Ishikawa (cell line): Measurements from ENCODE around the gene XAF1.

Experiments used
- CEBPB ChIP-seq: IDR thresholded peaks from 2 replicates; pipeline ENCODE4 v1.6.1; 2012
- CREB1 ChIP-seq: IDR thresholded peaks from 2 replicates; pipeline ENCODE4 v1.6.1; 2012; ENCODE audit warnings: low read depth
- EGR1 ChIP-seq: IDR thresholded peaks from 2 replicates; pipeline ENCODE4 v1.6.1; 2012
- EP300 ChIP-seq: IDR thresholded peaks from 2 replicates; pipeline ENCODE4 v1.6.1; 2012; ENCODE audit warnings: borderline replicate concordance
- FOXM1 ChIP-seq: IDR thresholded peaks from 2 replicates; pipeline ENCODE4 v1.6.1; 2012; ENCODE audit warnings: low read depth, borderline replicate concordance
- NFIC ChIP-seq: IDR thresholded peaks from 2 replicates; pipeline ENCODE4 v1.6.1; 2012
- RAD21 ChIP-seq: IDR thresholded peaks from 2 replicates; pipeline ENCODE4 v1.6.1; 2012; ENCODE audit warnings: low read depth
- TAF1 ChIP-seq: IDR thresholded peaks from 2 replicates; pipeline ENCODE4 v1.6.1; 2012; ENCODE audit warnings: low read depth, mild to moderate bottlenecking
- TCF12 ChIP-seq: IDR thresholded peaks from 2 replicates; pipeline ENCODE4 v1.6.1; 2012; ENCODE audit warnings: low read depth
- TEAD4 ChIP-seq: IDR thresholded peaks from 2 replicates; pipeline ENCODE4 v1.6.1; 2012
- YY1 ChIP-seq: IDR thresholded peaks from 2 replicates; pipeline ENCODE4 v1.6.1; 2012; ENCODE audit warnings: low read depth
- ZBTB7A ChIP-seq: IDR thresholded peaks from 2 replicates; pipeline ENCODE4 v1.6.1; 2012; ENCODE audit warnings: low read depth
- TF ChIP-seq, protein P1 (sequence below): IDR thresholded peaks from 2 replicates; pipeline ENCODE4 v1.6.1; 2012
- TF ChIP-seq, protein P2 (sequence below): IDR thresholded peaks from 2 replicates; pipeline ENCODE4 v1.6.1; 2012; ENCODE audit warnings: low read depth, mild to moderate bottlenecking
- TF ChIP-seq, protein P3 (sequence below): IDR thresholded peaks from 2 replicates; pipeline ENCODE4 v1.6.1; 2012

XAF1 gene

DNA sequence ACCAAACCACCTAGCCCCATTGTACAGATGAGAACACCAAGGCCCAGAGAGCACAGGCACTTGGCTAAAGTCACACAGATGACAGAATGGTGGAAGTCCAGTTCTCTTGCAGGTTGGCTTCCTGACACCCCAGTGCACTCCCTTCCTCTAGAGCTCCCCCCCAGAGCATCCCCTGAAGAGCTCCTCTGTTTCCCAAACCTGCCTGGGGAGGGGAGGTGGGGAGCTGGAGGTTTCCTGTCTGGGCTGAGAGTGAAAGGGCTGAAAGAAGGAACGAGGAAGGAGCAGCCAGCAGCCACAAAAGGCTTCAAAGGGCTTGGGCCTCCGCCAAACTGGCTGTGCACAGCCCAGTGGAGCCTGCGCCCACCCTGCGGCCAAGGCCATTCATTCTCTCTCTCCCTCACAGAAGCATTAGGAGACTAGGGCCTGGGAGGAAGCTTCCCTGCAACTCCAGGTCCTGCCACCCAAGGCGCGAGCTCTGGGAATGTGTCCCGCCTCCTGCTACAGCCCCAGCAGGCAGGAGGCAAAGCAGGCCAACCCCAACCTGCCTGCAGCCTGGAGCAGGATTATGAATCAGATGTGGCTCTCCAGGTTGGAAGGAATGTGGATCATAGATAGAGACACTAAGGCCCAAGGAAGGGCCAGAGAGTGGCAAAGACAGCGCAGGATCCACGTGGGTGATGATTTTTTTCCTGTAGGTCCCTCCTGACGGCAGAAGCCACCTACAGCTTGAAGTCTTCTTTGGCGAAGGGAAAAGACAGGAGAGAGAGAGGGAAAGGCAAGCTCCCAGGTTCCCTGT is 43.6 kb upstream of the XAF1 start:
- TF ChIP-seq TAF1 (no peak), CEBPB (no peak), EP300 (no peak), NFIC (no peak), TEAD4 (no peak), CREB1 (no peak), EGR1 (no peak), ZBTB7A (no peak), TCF12 (no peak), RAD21 (no peak), FOXM1 (no peak), YY1 (no peak)
- TF ChIP-seq, protein P1, sequence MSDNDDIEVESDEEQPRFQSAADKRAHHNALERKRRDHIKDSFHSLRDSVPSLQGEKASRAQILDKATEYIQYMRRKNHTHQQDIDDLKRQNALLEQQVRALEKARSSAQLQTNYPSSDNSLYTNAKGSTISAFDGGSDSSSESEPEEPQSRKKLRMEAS: no peak
- TF ChIP-seq, protein P2, sequence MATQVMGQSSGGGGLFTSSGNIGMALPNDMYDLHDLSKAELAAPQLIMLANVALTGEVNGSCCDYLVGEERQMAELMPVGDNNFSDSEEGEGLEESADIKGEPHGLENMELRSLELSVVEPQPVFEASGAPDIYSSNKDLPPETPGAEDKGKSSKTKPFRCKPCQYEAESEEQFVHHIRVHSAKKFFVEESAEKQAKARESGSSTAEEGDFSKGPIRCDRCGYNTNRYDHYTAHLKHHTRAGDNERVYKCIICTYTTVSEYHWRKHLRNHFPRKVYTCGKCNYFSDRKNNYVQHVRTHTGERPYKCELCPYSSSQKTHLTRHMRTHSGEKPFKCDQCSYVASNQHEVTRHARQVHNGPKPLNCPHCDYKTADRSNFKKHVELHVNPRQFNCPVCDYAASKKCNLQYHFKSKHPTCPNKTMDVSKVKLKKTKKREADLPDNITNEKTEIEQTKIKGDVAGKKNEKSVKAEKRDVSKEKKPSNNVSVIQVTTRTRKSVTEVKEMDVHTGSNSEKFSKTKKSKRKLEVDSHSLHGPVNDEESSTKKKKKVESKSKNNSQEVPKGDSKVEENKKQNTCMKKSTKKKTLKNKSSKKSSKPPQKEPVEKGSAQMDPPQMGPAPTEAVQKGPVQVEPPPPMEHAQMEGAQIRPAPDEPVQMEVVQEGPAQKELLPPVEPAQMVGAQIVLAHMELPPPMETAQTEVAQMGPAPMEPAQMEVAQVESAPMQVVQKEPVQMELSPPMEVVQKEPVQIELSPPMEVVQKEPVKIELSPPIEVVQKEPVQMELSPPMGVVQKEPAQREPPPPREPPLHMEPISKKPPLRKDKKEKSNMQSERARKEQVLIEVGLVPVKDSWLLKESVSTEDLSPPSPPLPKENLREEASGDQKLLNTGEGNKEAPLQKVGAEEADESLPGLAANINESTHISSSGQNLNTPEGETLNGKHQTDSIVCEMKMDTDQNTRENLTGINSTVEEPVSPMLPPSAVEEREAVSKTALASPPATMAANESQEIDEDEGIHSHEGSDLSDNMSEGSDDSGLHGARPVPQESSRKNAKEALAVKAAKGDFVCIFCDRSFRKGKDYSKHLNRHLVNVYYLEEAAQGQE: no peak
- TF ChIP-seq, protein P3, sequence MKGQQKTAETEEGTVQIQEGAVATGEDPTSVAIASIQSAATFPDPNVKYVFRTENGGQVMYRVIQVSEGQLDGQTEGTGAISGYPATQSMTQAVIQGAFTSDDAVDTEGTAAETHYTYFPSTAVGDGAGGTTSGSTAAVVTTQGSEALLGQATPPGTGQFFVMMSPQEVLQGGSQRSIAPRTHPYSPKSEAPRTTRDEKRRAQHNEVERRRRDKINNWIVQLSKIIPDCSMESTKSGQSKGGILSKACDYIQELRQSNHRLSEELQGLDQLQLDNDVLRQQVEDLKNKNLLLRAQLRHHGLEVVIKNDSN: no peak

DNA sequence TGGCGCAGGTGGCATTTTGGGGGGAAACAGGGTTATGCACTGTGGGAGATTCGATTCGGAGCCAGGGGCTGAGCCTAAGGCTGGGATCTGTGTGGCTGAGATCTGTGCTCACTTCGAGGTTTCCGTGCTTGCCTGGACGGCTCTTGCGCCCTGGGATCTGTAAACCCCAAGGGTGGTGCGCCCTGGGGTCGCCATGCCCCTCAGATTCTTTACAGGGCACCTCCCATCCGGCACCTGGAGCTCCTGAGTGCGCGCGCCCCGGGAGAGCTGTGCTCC is 43.1 kb upstream of the XAF1 start:
- TF ChIP-seq, protein P2: no peak
- TF ChIP-seq, protein P1: no peak
- TF ChIP-seq EP300 (no peak), RAD21 (no peak), NFIC (no peak), CEBPB (no peak), TAF1 (no peak), FOXM1 (no peak), TCF12 (no peak)
- TF ChIP-seq, protein P3: no peak

DNA sequence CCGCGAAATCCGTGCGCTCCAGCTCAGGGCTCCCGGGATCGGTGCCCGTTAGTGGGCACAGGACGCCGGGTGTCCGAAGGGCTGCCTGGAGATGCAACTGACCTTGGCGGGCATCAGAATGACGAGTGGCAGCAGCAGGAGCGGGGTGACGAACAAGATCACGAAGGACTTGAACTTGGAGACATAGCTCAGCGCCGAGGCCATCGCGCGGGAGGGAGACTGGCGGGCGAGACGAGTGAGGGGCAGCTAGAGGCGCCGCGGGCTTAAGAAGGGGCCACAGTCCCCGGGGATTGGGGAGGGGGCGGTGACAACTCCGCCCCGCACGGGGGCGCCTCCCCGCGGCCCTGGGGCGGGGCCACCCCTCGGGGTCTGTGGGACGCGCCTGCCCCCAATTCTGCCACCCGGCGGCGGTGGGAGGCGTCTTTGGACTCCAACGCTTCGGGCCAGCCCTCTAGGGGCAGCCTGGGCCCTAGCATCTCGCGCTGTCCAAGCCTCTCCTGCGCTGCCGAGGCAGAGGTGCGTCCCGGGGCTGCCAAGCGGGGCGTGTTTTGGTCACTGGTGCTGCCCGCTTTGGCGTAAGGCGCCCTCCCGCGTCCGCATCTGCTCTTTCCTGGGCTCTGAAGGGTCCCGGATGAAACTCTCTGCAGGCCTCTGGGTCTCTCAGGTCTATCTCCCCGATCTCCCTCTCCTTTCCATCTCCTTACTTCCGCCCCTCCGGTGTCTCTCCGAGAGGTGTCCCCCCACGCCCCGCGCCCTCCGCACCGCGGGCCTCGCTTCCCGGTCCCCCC is 42.5 kb upstream of the XAF1 start, which contains the start of gene SLC13A5:
SLC13A5 (minus strand) TSS at position 240 of the 788 bp plus-strand sequence; CDS start at position 204, 36 bp downstream.
- TF ChIP-seq TAF1 (no peak), TCF12 (no peak), EP300 (no peak), CREB1 (no peak), EGR1 (no peak), ZBTB7A (no peak), TEAD4 (no peak), FOXM1 (no peak), YY1 (no peak), NFIC (no peak), RAD21 (no peak), CEBPB (no peak)
- TF ChIP-seq, protein P3: no peak
- TF ChIP-seq, protein P2: no peak
- TF ChIP-seq, protein P1: no peak

DNA sequence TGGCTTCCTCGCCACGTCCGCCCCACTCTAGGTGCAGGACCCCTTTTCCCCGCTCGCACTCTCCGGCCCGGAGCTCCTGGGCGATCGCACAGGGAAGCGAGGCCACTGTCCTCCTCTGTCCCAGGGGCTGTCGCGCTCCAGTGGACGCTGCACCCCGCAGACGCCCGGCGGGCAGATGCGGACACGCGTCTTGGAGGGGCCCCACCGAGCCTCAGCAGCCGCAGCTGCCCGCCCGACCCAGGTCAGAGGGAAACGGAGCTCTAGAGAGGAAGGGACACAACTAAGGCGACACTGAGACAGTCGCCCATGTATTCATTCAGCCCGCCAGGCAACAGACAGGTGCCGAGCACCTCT is 42.0 kb upstream of the XAF1 start:
- TF ChIP-seq ZBTB7A: no peak
- TF ChIP-seq TAF1: no peak
- TF ChIP-seq TEAD4: no peak
- no peak for TF ChIP-seq FOXM1
- TF ChIP-seq, protein P2: no peak
- TF ChIP-seq TCF12: no peak
- no peak for TF ChIP-seq CEBPB
- TF ChIP-seq YY1: no peak
